DOHH2 (cell line): Measurements from ENCODE around the gene KCNK15.

ENCODE experiments used
- EZH2phosphoT487 ChIP-seq: fragments of 200-600 bp; sonication (generic); IDR thresholded peaks from 2 replicates; pipeline ENCODE4 v1.6.1; 2017; ENCODE audit warnings: borderline replicate concordance, mild to moderate bottlenecking, antibody characterized with exemption, low read length, moderate library complexity, mixed read lengths
- TF ChIP-seq, protein P1 (sequence below): fragments of 200-600 bp; sonication (generic); IDR thresholded peaks from one replicate; pipeline ENCODE4 v1.5.1; 2014; ENCODE audit warnings: antibody characterized with exemption, mild to moderate bottlenecking, low read depth, low read length; ENCODE audit not compliant: poor library complexity, severe bottlenecking

- TF ChIP-seq, protein P1, sequence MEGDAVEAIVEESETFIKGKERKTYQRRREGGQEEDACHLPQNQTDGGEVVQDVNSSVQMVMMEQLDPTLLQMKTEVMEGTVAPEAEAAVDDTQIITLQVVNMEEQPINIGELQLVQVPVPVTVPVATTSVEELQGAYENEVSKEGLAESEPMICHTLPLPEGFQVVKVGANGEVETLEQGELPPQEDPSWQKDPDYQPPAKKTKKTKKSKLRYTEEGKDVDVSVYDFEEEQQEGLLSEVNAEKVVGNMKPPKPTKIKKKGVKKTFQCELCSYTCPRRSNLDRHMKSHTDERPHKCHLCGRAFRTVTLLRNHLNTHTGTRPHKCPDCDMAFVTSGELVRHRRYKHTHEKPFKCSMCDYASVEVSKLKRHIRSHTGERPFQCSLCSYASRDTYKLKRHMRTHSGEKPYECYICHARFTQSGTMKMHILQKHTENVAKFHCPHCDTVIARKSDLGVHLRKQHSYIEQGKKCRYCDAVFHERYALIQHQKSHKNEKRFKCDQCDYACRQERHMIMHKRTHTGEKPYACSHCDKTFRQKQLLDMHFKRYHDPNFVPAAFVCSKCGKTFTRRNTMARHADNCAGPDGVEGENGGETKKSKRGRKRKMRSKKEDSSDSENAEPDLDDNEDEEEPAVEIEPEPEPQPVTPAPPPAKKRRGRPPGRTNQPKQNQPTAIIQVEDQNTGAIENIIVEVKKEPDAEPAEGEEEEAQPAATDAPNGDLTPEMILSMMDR, result no peak
- no peak for TF ChIP-seq EZH2phosphoT487
Measured at GRCh38 chr20:44776980-44777379, 31.3 kb downstream of the KCNK15 start.
